LNCAP (cell line): ENCODE measurements around the gene NHS.

ENCODE experiments used
- CTCF ChIP-seq: fragments of 450-650 bp; IDR thresholded peaks from 2 replicates; pipeline ENCODE4 v1.5.1; 2017; ENCODE audit warnings: mild to moderate bottlenecking

Gene NHS

GRCh38 chrX:17679261-17679660 lies 304.3 kb downstream of the NHS start:
- no peak for TF ChIP-seq CTCF

GRCh38 chrX:17679820-17680219 lies 304.8 kb downstream of the NHS start:
- no peak for TF ChIP-seq CTCF

GRCh38 chrX:17680732-17681413 lies 305.9 kb downstream of the NHS start:
- TF ChIP-seq CTCF, result no peak

GRCh38 chrX:17682259-17682658 lies 307.3 kb downstream of the NHS start:
- TF ChIP-seq CTCF, result no peak

GRCh38 chrX:17685026-17685425 lies 310.0 kb downstream of the NHS start:
- TF ChIP-seq CTCF, result no peak

GRCh38 chrX:17687648-17688047 lies 312.6 kb downstream of the NHS start:
- TF ChIP-seq CTCF, result no peak

GRCh38 chrX:17689971-17690409 lies 315.0 kb downstream of the NHS start:
- TF ChIP-seq CTCF, result peak; percentile 50
